ENCODE measurements around the gene MARK3. TPM values are rescaled to one million over a fixed set of nuclear protein-coding genes. Genes with fewer than 3 reads are reported as not detected.

The MARK3 gene
- total and polyA plus RNA-seq, 2 of the 13 experiments (the other 11 are each of a cell fraction or from before 2014, with no cell fraction given) = 47.7 to 56.6 TPM

DNA sequence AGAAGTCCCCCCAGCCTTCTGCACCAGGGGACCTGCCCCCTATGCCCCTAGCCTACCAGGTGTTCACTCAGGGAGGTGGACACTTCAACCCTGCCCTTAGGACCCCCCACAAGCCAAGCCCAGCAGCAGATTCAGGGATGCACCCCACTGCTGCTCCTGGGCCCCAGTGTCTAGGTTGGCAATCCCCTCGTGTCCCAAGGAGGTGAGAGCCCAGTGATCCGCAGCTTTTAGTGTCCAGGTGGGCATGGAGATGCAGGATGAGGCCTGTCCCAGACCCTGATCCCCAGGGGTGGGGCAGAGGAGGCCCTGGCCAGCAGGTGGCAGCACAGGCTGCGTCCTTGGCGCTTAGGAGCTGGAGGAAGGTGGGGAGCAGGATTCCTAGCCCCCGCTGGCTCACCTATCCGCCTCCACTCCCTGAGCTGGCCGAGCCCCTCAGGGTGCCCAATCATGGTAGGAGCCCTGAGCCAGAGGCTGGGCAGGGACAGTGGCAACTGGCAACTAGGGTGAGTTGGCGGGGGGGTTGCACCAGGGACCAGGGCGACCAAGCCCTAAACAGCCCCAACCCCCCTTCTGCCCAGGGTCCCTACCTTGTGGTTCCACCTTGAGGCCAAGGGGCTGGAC lies 133.3 kb downstream of the MARK3 start (continued):
- TF ChIP-seq SPEN (CRISPR knock-in tag; IDR thresholded peaks at IDR 0.05; ENCODE audit: low read depth) (no peak), KLF13 (CRISPR knock-in tag; IDR thresholded peaks at IDR 0.05) (no peak), MEIS2 (CRISPR knock-in tag; IDR thresholded peaks at IDR 0.05) (no peak), NFATC3 (CRISPR knock-in tag; IDR thresholded peaks at IDR 0.05) (no peak), POLR2G (IDR thresholded peaks at IDR 0.05; ENCODE audit: low read depth, low read length) (peak; percentile 49; the same call in 1 of the 2 replicates), ZNF335 (CRISPR knock-in tag; IDR thresholded peaks at IDR 0.05) (no peak), DR1 (CRISPR knock-in tag; IDR thresholded peaks at IDR 0.05) (no peak), ZNF263 (CRISPR knock-in tag; IDR thresholded peaks at IDR 0.05) (no peak), AGO2 (optimal IDR thresholded peaks at IDR 0.05; ENCODE audit: low read depth, low read length) (peak; percentile 60), ZNF577 (CRISPR knock-in tag; IDR thresholded peaks at IDR 0.05; ENCODE audit: borderline replicate concordance, low read depth) (no peak), ZNF350 (CRISPR knock-in tag; IDR thresholded peaks at IDR 0.05; ENCODE audit: borderline replicate concordance, low read depth) (peak; percentile 22; the same call in 1 of the 2 replicates), ZNF432 (CRISPR knock-in tag; IDR thresholded peaks at IDR 0.05; ENCODE audit: borderline replicate concordance) (no peak), HDAC6 (IDR thresholded peaks at IDR 0.05; ENCODE audit: low read depth, low read length) (no peak), ISL2 (CRISPR knock-in tag; IDR thresholded peaks at IDR 0.05) (no peak), ZNF3 (CRISPR knock-in tag; IDR thresholded peaks at IDR 0.05) (no peak), BORCS8-MEF2B (CRISPR knock-in tag; IDR thresholded peaks at IDR 0.05) (peak; percentile 48; the same call in 1 of the 2 replicates), ARHGAP35 (CRISPR knock-in tag; IDR thresholded peaks at IDR 0.05; ENCODE audit: borderline replicate concordance) (no peak), THYN1 (CRISPR knock-in tag; IDR thresholded peaks at IDR 0.05; ENCODE audit: borderline replicate concordance, low read depth) (no peak), PCBP1 (IDR thresholded peaks at IDR 0.05; ENCODE audit: borderline replicate concordance, low read depth, low read length) (no peak), FOXO1 (CRISPR knock-in tag; IDR thresholded peaks at IDR 0.05) (0 out of 2 replicates have a peak, but pooled peaks have one; percentile 25), ZMYM2 (CRISPR knock-in tag; IDR thresholded peaks at IDR 0.05) (no peak)
- TF ChIP-seq, protein P1, sequence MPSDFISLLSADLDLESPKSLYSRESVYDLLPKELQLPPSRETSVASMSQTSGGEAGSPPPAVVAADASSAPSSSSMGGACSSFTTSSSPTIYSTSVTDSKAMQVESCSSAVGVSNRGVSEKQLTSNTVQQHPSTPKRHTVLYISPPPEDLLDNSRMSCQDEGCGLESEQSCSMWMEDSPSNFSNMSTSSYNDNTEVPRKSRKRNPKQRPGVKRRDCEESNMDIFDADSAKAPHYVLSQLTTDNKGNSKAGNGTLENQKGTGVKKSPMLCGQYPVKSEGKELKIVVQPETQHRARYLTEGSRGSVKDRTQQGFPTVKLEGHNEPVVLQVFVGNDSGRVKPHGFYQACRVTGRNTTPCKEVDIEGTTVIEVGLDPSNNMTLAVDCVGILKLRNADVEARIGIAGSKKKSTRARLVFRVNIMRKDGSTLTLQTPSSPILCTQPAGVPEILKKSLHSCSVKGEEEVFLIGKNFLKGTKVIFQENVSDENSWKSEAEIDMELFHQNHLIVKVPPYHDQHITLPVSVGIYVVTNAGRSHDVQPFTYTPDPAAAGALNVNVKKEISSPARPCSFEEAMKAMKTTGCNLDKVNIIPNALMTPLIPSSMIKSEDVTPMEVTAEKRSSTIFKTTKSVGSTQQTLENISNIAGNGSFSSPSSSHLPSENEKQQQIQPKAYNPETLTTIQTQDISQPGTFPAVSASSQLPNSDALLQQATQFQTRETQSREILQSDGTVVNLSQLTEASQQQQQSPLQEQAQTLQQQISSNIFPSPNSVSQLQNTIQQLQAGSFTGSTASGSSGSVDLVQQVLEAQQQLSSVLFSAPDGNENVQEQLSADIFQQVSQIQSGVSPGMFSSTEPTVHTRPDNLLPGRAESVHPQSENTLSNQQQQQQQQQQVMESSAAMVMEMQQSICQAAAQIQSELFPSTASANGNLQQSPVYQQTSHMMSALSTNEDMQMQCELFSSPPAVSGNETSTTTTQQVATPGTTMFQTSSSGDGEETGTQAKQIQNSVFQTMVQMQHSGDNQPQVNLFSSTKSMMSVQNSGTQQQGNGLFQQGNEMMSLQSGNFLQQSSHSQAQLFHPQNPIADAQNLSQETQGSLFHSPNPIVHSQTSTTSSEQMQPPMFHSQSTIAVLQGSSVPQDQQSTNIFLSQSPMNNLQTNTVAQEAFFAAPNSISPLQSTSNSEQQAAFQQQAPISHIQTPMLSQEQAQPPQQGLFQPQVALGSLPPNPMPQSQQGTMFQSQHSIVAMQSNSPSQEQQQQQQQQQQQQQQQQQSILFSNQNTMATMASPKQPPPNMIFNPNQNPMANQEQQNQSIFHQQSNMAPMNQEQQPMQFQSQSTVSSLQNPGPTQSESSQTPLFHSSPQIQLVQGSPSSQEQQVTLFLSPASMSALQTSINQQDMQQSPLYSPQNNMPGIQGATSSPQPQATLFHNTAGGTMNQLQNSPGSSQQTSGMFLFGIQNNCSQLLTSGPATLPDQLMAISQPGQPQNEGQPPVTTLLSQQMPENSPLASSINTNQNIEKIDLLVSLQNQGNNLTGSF (CRISPR knock-in tag; IDR thresholded peaks at IDR 0.05) = no peak
- TF ChIP-seq, protein P2, sequence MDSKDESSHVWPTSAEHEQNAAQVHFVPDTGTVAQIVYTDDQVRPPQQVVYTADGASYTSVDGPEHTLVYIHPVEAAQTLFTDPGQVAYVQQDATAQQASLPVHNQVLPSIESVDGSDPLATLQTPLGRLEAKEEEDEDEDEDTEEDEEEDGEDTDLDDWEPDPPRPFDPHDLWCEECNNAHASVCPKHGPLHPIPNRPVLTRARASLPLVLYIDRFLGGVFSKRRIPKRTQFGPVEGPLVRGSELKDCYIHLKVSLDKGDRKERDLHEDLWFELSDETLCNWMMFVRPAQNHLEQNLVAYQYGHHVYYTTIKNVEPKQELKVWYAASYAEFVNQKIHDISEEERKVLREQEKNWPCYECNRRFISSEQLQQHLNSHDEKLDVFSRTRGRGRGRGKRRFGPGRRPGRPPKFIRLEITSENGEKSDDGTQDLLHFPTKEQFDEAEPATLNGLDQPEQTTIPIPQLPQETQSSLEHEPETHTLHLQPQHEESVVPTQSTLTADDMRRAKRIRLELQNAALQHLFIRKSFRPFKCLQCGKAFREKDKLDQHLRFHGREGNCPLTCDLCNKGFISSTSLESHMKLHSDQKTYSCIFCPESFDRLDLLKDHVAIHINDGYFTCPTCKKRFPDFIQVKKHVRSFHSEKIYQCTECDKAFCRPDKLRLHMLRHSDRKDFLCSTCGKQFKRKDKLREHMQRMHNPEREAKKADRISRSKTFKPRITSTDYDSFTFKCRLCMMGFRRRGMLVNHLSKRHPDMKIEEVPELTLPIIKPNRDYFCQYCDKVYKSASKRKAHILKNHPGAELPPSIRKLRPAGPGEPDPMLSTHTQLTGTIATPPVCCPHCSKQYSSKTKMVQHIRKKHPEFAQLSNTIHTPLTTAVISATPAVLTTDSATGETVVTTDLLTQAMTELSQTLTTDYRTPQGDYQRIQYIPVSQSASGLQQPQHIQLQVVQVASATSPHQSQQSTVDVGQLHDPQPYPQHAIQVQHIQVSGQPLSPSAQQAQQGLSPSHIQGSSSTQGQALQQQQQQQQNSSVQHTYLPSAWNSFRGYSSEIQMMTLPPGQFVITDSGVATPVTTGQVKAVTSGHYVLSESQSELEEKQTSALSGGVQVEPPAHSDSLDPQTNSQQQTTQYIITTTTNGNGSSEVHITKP (CRISPR knock-in tag; IDR thresholded peaks at IDR 0.05; ENCODE audit: low read depth) = no peak
